Left ventricle myocardium inferior (tissue), 1 donor: ENCODE results near the gene BBLN. TPM values are rescaled to one million over a fixed set of nuclear protein-coding genes. Genes with fewer than 3 reads are reported as not detected.

Source experiments
- DNase-seq: peaks from one replicate; pipeline ENCODE4 v3.0.0-alpha.2; 2020
- H3K27ac ChIP-seq: fragments of 200-600 bp; replicated peaks from 2 replicates; pipeline ENCODE4 v1.8.0; 2021
- H3K27me3 ChIP-seq: fragments of 200-600 bp; 2 replicates; pipeline ENCODE4 v1.8.0; 2021; ENCODE audit warnings: low read depth
- H3K36me3 ChIP-seq: fragments of 200-600 bp; 2 replicates; pipeline ENCODE4 v1.8.0; 2021
- H3K4me1 ChIP-seq: fragments of 200-600 bp; 2 replicates; pipeline ENCODE4 v1.8.0; 2021
- H3K4me3 ChIP-seq: fragments of 200-600 bp; 2 replicates; pipeline ENCODE4 v1.8.0; 2021; ENCODE audit warnings: mild to moderate bottlenecking, moderate library complexity
- H3K9me3 ChIP-seq: fragments of 200-600 bp; replicated peaks from 2 replicates; pipeline ENCODE4 v1.8.0; 2021
- intact Hi-C: fragments of 100-400 bp; cut with micrococcal nuclease; formaldehyde crosslinking; loops from one replicate; pipeline ENCODE4 v1.11.0; 2022
- total RNA-seq: library from RNA; stranded (reverse); fragmentation: NEBNext Ultra II Directional; extraction: Animal tissue kit (Norgen Biotek cat#: 25700); gene quantifications from one replicate; pipeline ENCODE4 v1.2.1, GENCODE V29; 2021
- TF ChIP-seq, protein P1 (sequence below): fragments of 200-600 bp; IDR thresholded peaks from 2 replicates; pipeline ENCODE4 v1.8.0; 2021; ENCODE audit warnings: antibody characterized with exemption, mild to moderate bottlenecking, borderline replicate concordance
- donor health status: DM: no; HTN: yes; CAD: no; lungs with severe emphysema.

BBLN gene
- total RNA-seq, 1 donor from 2014 or later = 52.5 TPM

DNA sequence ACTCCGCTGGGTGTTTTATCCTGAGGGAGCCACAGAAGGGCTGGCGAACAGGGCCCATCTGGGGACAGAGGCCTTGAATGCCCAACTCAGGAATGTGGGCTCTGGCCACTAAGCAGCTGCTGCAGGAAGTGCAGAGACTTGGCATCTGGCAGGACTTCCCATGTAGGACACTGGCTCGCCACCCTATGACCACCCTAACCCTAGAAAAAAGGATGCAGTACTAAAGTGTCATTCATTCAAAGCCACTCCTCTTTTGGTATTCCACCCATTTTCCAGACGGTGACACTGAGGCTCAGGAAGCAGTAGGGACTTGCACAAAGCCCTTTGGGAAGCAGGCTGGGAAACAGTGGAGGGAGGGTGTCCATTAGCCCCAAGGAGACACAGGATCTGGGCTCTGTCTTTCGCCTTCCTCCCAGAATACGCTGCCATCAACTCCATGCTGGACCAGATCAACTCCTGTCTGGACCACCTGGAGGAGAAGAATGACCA, 3.0 kb downstream of the BBLN start:
- no peak overlapping the region for H3K27ac ChIP-seq
- H3K36me3 ChIP-seq = peaks cover 54% of the 10 kb centered on the region
- H3K4me3 ChIP-seq = no peak overlapping the region
- TF ChIP-seq, protein P1, sequence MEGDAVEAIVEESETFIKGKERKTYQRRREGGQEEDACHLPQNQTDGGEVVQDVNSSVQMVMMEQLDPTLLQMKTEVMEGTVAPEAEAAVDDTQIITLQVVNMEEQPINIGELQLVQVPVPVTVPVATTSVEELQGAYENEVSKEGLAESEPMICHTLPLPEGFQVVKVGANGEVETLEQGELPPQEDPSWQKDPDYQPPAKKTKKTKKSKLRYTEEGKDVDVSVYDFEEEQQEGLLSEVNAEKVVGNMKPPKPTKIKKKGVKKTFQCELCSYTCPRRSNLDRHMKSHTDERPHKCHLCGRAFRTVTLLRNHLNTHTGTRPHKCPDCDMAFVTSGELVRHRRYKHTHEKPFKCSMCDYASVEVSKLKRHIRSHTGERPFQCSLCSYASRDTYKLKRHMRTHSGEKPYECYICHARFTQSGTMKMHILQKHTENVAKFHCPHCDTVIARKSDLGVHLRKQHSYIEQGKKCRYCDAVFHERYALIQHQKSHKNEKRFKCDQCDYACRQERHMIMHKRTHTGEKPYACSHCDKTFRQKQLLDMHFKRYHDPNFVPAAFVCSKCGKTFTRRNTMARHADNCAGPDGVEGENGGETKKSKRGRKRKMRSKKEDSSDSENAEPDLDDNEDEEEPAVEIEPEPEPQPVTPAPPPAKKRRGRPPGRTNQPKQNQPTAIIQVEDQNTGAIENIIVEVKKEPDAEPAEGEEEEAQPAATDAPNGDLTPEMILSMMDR = no peak
- H3K9me3 ChIP-seq = no peaks in the 10 kb centered on the region
- DNase-seq = no peak
- intact Hi-C loops = no loop called here
- H3K4me1 ChIP-seq = peaks cover 29% of the 10 kb centered on the region
- H3K27me3 ChIP-seq = no peaks in the 10 kb centered on the region

DNA sequence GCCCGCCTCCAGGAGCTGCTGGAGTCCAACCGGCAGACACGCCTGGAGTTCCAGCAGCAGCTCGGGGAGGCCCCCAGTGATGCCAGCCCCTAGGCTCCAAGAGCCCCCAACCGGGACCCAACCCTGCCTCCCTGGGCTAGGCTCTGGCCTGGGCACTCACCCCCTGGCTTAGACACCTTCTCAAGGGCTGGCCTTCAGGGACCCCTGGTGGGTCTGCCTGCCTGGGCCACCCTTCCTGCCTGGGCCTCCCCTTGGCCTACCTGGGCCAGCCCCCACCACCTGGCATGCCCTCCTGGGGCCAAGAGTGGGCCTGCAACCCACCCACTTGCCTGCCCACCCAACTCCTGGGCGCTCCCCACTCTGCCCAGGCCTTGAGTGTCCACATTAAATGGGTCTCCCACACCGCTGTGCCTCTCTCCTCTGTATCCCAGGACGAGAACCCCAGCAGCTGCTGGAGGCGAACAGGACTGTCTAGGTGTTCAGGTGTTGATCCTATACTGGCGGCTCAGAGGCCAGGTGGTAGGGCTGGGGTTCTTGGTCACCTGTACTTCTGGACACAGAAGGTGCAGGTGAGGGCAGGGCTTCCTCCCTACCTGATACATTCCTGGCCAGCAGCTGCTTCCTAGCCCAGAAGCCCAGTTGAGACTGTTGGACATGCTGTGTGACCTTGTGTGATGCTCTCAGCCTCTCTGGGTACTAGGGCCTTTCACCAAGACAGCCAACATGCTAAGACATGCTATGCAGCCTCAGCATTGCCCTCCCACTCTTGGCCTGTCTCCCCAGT, 3.6 kb downstream of the BBLN start:
- no peak overlapping the region for H3K4me3 ChIP-seq
- H3K4me1 ChIP-seq = peaks cover 29% of the 10 kb centered on the region
- H3K27ac ChIP-seq = no peak overlapping the region
- no peaks in the 10 kb centered on the region for H3K27me3 ChIP-seq
- intact Hi-C loops = no loop called here
- peaks cover 61% of the 10 kb centered on the region for H3K36me3 ChIP-seq
- TF ChIP-seq, protein P1 = no peak
- H3K9me3 ChIP-seq = no peaks in the 10 kb centered on the region
- DNase-seq = no peak

DNA sequence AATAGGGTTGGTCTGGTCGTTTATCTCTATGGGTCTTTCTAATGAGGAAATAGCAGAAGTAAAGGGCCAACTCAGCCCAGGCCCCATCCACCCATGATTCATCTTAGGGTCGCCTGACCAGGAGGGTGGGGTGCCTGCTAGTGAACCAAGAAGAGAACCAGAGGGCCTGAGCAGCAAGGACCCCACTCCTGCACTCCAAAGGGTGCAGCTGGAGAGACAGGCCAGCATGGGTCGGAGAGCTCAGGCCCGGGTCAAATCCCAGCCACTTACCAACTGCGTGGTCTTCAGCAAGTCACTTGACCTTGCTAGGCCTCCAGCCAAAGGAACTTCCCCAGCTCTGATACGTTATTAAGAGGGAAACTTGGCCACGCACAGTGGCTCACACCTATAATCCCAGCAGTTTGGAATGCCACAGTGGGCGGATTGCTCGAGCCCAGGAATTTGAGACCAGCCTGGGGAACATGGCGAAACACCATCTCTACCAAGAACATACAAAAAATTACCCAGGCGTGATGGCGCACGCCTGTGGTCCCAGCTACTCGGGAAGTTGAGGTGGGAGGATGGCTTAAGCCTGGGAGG, 4.3 kb downstream of the BBLN start:
- H3K36me3 ChIP-seq = peaks cover 68% of the 10 kb centered on the region
- intact Hi-C loops = no loop called here
- TF ChIP-seq, protein P1 = no peak
- peaks cover 26% of the 10 kb centered on the region for H3K4me1 ChIP-seq
- H3K27me3 ChIP-seq = no peaks in the 10 kb centered on the region
- no peak overlapping the region for H3K4me3 ChIP-seq
- DNase-seq = no peak
- H3K9me3 ChIP-seq = no peaks in the 10 kb centered on the region
- H3K27ac ChIP-seq = no peak overlapping the region

DNA sequence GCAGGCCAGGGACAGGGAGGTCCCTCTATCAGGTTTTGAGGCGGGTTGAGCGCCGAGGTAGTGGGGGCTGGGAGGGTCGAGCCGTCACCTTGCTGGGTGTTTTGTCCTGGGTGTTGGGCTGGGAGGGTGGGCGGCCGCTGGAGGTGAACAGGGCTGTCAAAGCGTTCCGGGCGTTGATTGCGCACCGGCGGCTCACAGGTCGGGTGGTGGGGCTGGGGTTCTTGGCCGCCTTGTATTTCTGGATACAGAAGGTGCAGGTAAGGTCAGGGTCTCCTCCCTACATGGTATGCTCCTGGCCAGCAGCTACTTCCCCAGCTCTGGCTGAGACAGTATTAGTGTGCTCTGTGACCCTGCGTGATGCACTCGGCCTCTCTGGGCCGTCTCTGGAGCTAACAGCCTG, 6.1 kb downstream of the BBLN start:
- no peak for DNase-seq
- peaks cover 85% of the 10 kb centered on the region for H3K36me3 ChIP-seq
- H3K4me1 ChIP-seq = peaks cover 11% of the 10 kb centered on the region

DNA sequence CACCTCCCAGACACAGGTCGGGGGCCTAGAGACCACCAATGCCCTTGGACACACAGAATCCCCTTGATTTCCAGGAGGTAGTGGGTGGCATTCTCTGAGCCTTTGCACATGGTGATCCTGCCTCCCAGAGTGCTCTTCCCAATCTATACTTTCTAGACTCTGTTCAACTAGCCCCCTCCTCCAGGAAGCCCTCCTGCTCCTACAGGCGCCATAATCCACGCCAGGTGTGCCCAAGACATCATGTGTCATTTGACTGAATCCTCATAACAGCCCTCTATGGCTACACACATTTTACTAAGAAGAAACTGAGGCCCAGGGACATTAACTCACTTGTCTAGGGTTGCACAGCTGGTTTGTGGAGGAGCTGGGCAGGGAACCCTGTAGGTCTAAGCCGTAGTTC, 7.1 kb downstream of the BBLN start:
- DNase-seq = no peak
- Histone ChIP-seq H3K9me3 (no peaks in the 10 kb centered on the region), H3K4me3 (no peak overlapping the region), H3K27ac (no peak overlapping the region), H3K27me3 (no peaks in the 10 kb centered on the region), H3K36me3 (peaks cover 85% of the 10 kb centered on the region), H3K4me1 (peaks cover under 1% of the 10 kb centered on the region)
- TF ChIP-seq, protein P1 = no peak
- intact Hi-C loops = no loop called here

More for the DNA sequence above, 6.1 kb downstream of the BBLN start:
- intact Hi-C loops = no loop called here
- H3K9me3 ChIP-seq = no peaks in the 10 kb centered on the region
- H3K27ac ChIP-seq = no peak overlapping the region
- TF ChIP-seq, protein P1 = no peak
- no peak overlapping the region for H3K4me3 ChIP-seq
- no peaks in the 10 kb centered on the region for H3K27me3 ChIP-seq
